Esophagus muscularis mucosa (tissue), 4 donors: ENCODE measurements around the gene KLHL34.

Experiments used
- EP300 ChIP-seq: sonication (generic); formaldehyde crosslinking; IDR thresholded peaks from one replicate; pipeline ENCODE4 v1.6.1; 2017; ENCODE audit warnings: antibody characterized with exemption
- POLR2A ChIP-seq: fragments of 450-650 bp; IDR thresholded peaks from one replicate; pipeline ENCODE4 v1.6.1; 2017; ENCODE audit warnings: antibody characterized with exemption, moderate library complexity, mild to moderate bottlenecking, low read depth
- POLR2AphosphoS5 ChIP-seq, 2 donors: sonication (generic); formaldehyde crosslinking; IDR thresholded peaks; one replicate each; pipeline ENCODE4 v1.6.1; 2017; ENCODE audit warnings: antibody characterized with exemption in 2 of 2
- TF ChIP-seq, protein P1 (sequence below), 3 experiments: fragments of 200-600 bp in 2 of 3; fragments of 450-650 bp in 1 of 3; sonication (generic) in 2 of 3; IDR thresholded peaks; one replicate each; pipeline ENCODE4 v1.5.1; 2017 to 2019; ENCODE audit warnings: antibody characterized with exemption in 3 of 3, mild to moderate bottlenecking in 2 of 3, moderate library complexity in 1 of 3

DNA sequence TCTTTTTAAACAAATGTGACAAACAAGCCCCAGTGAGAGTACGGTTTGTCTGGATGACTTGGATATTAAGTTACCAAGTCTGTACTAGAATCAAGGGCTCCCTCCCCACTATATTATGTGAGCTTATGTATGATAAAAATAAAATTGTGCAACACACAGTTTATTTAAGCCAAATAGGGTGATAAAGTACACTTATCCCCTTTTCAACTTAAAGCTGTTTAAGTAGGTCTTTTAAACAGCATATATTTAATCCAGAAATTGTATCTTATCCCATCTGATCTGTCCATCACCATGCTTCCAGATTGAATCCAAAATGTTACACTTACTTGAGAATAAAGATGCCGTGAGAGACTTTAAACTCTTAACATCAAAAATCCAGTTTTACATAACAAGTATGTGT lies 2.0 kb upstream of the KLHL34 start:
- TF ChIP-seq, protein P1, sequence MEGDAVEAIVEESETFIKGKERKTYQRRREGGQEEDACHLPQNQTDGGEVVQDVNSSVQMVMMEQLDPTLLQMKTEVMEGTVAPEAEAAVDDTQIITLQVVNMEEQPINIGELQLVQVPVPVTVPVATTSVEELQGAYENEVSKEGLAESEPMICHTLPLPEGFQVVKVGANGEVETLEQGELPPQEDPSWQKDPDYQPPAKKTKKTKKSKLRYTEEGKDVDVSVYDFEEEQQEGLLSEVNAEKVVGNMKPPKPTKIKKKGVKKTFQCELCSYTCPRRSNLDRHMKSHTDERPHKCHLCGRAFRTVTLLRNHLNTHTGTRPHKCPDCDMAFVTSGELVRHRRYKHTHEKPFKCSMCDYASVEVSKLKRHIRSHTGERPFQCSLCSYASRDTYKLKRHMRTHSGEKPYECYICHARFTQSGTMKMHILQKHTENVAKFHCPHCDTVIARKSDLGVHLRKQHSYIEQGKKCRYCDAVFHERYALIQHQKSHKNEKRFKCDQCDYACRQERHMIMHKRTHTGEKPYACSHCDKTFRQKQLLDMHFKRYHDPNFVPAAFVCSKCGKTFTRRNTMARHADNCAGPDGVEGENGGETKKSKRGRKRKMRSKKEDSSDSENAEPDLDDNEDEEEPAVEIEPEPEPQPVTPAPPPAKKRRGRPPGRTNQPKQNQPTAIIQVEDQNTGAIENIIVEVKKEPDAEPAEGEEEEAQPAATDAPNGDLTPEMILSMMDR (IDR thresholded peaks at IDR 0.05): no peak
- no peak for TF ChIP-seq POLR2A
- no peak for TF ChIP-seq EP300
- TF ChIP-seq POLR2AphosphoS5 (IDR thresholded peaks at IDR 0.05): no peak
